Heart left ventricle (tissue), 13 donors: ENCODE results near the gene SMPX.

Experiments
- POLR2A ChIP-seq, 2 donors: fragments of 450-650 bp; IDR thresholded peaks; one replicate each; pipeline ENCODE4 v1.6.1; 2017; ENCODE audit warnings: antibody characterized with exemption in 2 of 2, mild to moderate bottlenecking in 2 of 2, moderate library complexity in 2 of 2
- TF ChIP-seq, protein P1 (sequence below), 12 donors: fragments of 200-600 bp; sonication (generic) in 4 of 12; IDR thresholded peaks; one replicate each; pipeline versions ENCODE4 v1.5.0 to v1.8.0; 2018 to 2022; ENCODE audit warnings: antibody characterized with exemption in 12 of 12, mild to moderate bottlenecking in 5 of 12
- donor health status: ischemic (EF 13 %, LVEDD 7.1; RV severe dilation, severe dysfunction).
- donor health status: DM: no; HTN: yes; CAD: no.
- donor health status: DM: no; HTN: no; CAD: no.
- donor health status: ischemic (EF 25% LVEDD 6.9; RV normal size, moderate dysfunction).
- donor health status: ischemic (EF 25% LVEDD 5.7; RV mildly dilated, moderate dysfunction).
- donor health status: ischemic (EF 35%, LVEDD 5.7; RV mildly dilated, moderate dysfunction).
- donor health status: nonischemic (EF 11% LVEDD 7.7; RV severe dilation, severe dysfunction).
- donor health status: DM: yes; HTN: yes; CAD: no.
- donor health status: PGD.
- donor health status: ischemic (EF 29% LVEDD 5.4; RV normal size, mild dysfunction).
- donor health status: nonischemic (EF 23%, LVEDD 6.1; RV moderate dilation, normal function).

DNA sequence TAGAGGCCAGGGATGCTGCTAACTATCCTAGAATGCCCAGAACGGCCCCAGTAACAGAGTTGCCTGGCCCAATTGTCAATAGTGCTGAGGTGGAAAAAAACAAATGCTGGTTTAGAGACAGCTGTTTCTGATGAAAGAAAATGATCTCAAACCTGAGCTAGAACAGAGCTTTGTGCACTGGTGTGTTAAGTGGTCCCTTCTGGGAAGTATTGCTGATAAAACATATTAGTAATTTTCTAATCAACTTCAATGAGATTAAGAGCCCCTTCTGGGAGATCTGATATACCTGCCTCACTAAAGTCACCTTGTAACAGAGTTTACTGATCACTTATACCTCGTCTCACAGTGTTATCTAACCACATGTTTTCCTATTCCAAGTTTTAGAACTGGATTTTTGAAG lies 42.1 kb downstream of the SMPX start:
- TF ChIP-seq, protein P1, sequence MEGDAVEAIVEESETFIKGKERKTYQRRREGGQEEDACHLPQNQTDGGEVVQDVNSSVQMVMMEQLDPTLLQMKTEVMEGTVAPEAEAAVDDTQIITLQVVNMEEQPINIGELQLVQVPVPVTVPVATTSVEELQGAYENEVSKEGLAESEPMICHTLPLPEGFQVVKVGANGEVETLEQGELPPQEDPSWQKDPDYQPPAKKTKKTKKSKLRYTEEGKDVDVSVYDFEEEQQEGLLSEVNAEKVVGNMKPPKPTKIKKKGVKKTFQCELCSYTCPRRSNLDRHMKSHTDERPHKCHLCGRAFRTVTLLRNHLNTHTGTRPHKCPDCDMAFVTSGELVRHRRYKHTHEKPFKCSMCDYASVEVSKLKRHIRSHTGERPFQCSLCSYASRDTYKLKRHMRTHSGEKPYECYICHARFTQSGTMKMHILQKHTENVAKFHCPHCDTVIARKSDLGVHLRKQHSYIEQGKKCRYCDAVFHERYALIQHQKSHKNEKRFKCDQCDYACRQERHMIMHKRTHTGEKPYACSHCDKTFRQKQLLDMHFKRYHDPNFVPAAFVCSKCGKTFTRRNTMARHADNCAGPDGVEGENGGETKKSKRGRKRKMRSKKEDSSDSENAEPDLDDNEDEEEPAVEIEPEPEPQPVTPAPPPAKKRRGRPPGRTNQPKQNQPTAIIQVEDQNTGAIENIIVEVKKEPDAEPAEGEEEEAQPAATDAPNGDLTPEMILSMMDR (IDR thresholded peaks at IDR 0.05): no peak
- no peak for TF ChIP-seq POLR2A (IDR thresholded peaks at IDR 0.05)
